ENCODE data around the gene ETHE1. TPM values are rescaled to one million over a fixed set of nuclear protein-coding genes. Genes with fewer than 3 reads are reported as not detected.

The ETHE1 gene
- polyA plus RNA-seq, 3 donors = 25.5 to 30.8 (median 28.3) TPM

GRCh38 chr19:43501661-43502418, 25.2 kb downstream of the ETHE1 start:
- no peak for DNase-seq

- no peak for DNase-seq
These were observed 28.0 kb downstream of the ETHE1 start for GRCh38 chr19:43499042-43499441.

- DNase-seq = no peak
These were observed 28.7 kb downstream of the ETHE1 start for GRCh38 chr19:43498233-43498842.

GRCh38 chr19:43496960-43497359, 30.0 kb downstream of the ETHE1 start:
- no peak for DNase-seq

- DNase-seq = no peak
These were observed 31.9 kb downstream of the ETHE1 start for GRCh38 chr19:43495082-43495481.

GRCh38 chr19:43490759-43491158, 36.2 kb downstream of the ETHE1 start:
- DNase-seq = no peak

GRCh38 chr19:43489979-43490599, 36.9 kb downstream of the ETHE1 start:
- no peak for DNase-seq

GRCh38 chr19:43489310-43489709, 37.7 kb downstream of the ETHE1 start:
- DNase-seq = no peak

GRCh38 chr19:43488179-43488578, 38.8 kb downstream of the ETHE1 start:
- no peak for DNase-seq

GRCh38 chr19:43486412-43486811, 40.6 kb downstream of the ETHE1 start:
- no peak for DNase-seq

- no peak for DNase-seq
These were observed 41.0 kb downstream of the ETHE1 start for GRCh38 chr19:43485951-43486350.

GRCh38 chr19:43483281-43483680, 43.7 kb downstream of the ETHE1 start:
- no peak for DNase-seq

- no peak for DNase-seq
These were observed 44.8 kb downstream of the ETHE1 start for GRCh38 chr19:43482193-43482592.

- no peak for DNase-seq
These were observed 45.3 kb downstream of the ETHE1 start for GRCh38 chr19:43481701-43482100.

GRCh38 chr19:43480574-43480973, 46.4 kb downstream of the ETHE1 start:
- no peak for DNase-seq

- DNase-seq = no peak
These were observed 46.9 kb downstream of the ETHE1 start for GRCh38 chr19:43479961-43480561.

- DNase-seq = no peak
These were observed 47.8 kb downstream of the ETHE1 start for GRCh38 chr19:43479226-43479625.

GRCh38 chr19:43478323-43478722, 48.7 kb downstream of the ETHE1 start:
- DNase-seq = no peak

- DNase-seq = no peak
These were observed 50.4 kb downstream of the ETHE1 start for GRCh38 chr19:43476606-43477005.

GRCh38 chr19:43474986-43475705, 51.9 kb downstream of the ETHE1 start:
- peak; percentile 92 for DNase-seq

GRCh38 chr19:43474487-43474886, 52.5 kb downstream of the ETHE1 start:
- DNase-seq = no peak

- DNase-seq = no peak
These were observed 55.9 kb downstream of the ETHE1 start for GRCh38 chr19:43471091-43471490.
